ENCODE results near the gene POU2F2.

DNA sequence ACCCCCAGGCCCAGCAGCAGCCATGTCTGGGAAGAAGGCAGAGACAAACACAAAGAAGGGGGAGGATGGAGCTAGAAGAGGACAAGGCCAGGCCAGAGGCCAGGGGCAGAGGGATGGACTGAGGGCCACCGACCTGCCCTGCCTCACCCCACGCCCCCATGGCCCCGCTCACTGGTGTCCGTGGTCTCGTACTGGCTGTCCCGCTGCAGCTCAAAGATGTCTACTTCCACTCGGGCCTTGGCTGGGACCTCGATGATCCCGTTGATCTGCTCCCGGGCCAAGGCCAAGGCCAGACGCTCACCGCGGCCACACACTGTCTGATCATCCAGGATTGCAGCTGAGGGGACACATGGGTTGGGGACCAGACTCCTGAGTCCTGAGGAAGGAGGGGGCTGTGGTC, 67.2 kb downstream of the POU2F2 start:
- TF ChIP-seq, protein P1, sequence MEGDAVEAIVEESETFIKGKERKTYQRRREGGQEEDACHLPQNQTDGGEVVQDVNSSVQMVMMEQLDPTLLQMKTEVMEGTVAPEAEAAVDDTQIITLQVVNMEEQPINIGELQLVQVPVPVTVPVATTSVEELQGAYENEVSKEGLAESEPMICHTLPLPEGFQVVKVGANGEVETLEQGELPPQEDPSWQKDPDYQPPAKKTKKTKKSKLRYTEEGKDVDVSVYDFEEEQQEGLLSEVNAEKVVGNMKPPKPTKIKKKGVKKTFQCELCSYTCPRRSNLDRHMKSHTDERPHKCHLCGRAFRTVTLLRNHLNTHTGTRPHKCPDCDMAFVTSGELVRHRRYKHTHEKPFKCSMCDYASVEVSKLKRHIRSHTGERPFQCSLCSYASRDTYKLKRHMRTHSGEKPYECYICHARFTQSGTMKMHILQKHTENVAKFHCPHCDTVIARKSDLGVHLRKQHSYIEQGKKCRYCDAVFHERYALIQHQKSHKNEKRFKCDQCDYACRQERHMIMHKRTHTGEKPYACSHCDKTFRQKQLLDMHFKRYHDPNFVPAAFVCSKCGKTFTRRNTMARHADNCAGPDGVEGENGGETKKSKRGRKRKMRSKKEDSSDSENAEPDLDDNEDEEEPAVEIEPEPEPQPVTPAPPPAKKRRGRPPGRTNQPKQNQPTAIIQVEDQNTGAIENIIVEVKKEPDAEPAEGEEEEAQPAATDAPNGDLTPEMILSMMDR (IDR thresholded peaks at IDR 0.05): no peak
- TF ChIP-seq POLR2A (IDR thresholded peaks at IDR 0.05) (no peak), EP300 (IDR thresholded peaks at IDR 0.05) (no peak)
